Caco-2 (cell line): ENCODE results near the gene GRK3. TPM values are rescaled to one million over a fixed set of nuclear protein-coding genes. Genes with fewer than 3 reads are reported as not detected.

Source experiments
- BruUV-seq: library from RNA; stranded (reverse); fragments of 400-500 nt; replicated peaks from 2 replicates; lab custom pipeline; 2021; lab: Mats Ljungman, UMichigan
- CTCF ChIA-PET: fragments of 300-600 bp; sonication (Branson Sonifier 250); formaldehyde crosslinking; loops from one replicate; lab custom pipeline; 2022; ENCODE audit warnings: antibody characterized with exemption; lab: Charles Lee
- POLR2A ChIA-PET: fragments of 300-600 bp; sonication (Branson Sonifier 250); formaldehyde crosslinking; loops from one replicate; lab custom pipeline; 2022; ENCODE audit warnings: antibody characterized with exemption; lab: Charles Lee
- DNase-seq, 2 experiments: peaks; one replicate each; pipeline versions ENCODE4 v3.0.0 to v3.0.0-alpha.2; 2020 to 2022
- H3K27me3 ChIP-seq: replicated peaks from 2 replicates; pipeline ENCODE4 v1.6.0; 2011; ENCODE audit warnings: low read length; ENCODE audit not compliant: control insufficient read depth, insufficient read depth
- H3K36me3 ChIP-seq: 2 replicates; pipeline ENCODE4 v1.5.1; 2011; ENCODE audit warnings: low read length; ENCODE audit not compliant: control insufficient read depth, insufficient read depth
- H3K4me1 ChIP-seq: fragments of 250-450 bp; sonication (Bioruptor Pico); 2 replicates; pipeline ENCODE4 v1.5.1; 2020; ENCODE audit warnings: mild to moderate bottlenecking
- H3K4me3 ChIP-seq: 2 replicates; pipeline ENCODE4 v1.5.1; 2011; ENCODE audit warnings: low read depth, mild to moderate bottlenecking, control low read depth, low read length
- H3K9me3 ChIP-seq: fragments of 250-450 bp; sonication (Bioruptor Pico); 2 replicates; pipeline ENCODE4 v1.5.1; 2020; ENCODE audit warnings: mild to moderate bottlenecking, moderate library complexity
- H3K27ac Mint-ChIP-seq: one replicate; pipeline ENCODE4 v1.8.0; 2022; ENCODE audit warnings: mixed read lengths; ENCODE audit not compliant: unreplicated experiment
- H3K27me3 Mint-ChIP-seq: one replicate; pipeline ENCODE4 v1.8.0; 2022; ENCODE audit warnings: mixed read lengths; ENCODE audit not compliant: insufficient read depth, unreplicated experiment
- H3K36me3 Mint-ChIP-seq: one replicate; pipeline ENCODE4 v1.8.0; 2022; ENCODE audit warnings: mild to moderate bottlenecking, mixed read lengths; ENCODE audit not compliant: insufficient read depth, unreplicated experiment
- H3K4me1 Mint-ChIP-seq: one replicate; pipeline ENCODE4 v1.8.0; 2022; ENCODE audit warnings: low read depth, mixed read lengths; ENCODE audit not compliant: unreplicated experiment
- H3K4me3 Mint-ChIP-seq: one replicate; pipeline ENCODE4 v1.8.0; 2022; ENCODE audit warnings: mild to moderate bottlenecking, moderate library complexity, mixed read lengths; ENCODE audit not compliant: unreplicated experiment
- H3K9me3 Mint-ChIP-seq: one replicate; pipeline ENCODE4 v1.8.0; 2022; ENCODE audit warnings: mixed read lengths; ENCODE audit not compliant: unreplicated experiment
- CTCF ChIP-seq, 2 experiments: fragments of 200-600 bp in 1 of 2; IDR thresholded peaks; 1 replicate in 1 of 2; 2 replicates in 1 of 2; pipeline versions ENCODE4 v1.5.1 to v1.8.0; 2011 to 2022; ENCODE audit warnings: antibody characterized with exemption in 1 of 2, control low read depth in 1 of 2, inconsistent platforms in 1 of 2, low read depth in 1 of 2, low read length in 1 of 2, mild to moderate bottlenecking in 1 of 2, moderate library complexity in 1 of 2; ENCODE audit not compliant: insufficient read depth in 1 of 2, severe bottlenecking in 1 of 2, unreplicated experiment in 1 of 2
- intact Hi-C: fragments of 100-400 bp; cut with micrococcal nuclease; formaldehyde crosslinking; loops from one replicate; pipeline ENCODE4 v1.10.0; 2022; ENCODE audit not compliant: unreplicated experiment
- total RNA-seq: library from RNA; stranded (reverse); gene quantifications from 2 replicates; pipeline ENCODE4 v1.2.3, GENCODE V29; 2022

The GRK3 gene
- total RNA-seq, 1 experiment from 2014 or later = 9.7 TPM

DNA sequence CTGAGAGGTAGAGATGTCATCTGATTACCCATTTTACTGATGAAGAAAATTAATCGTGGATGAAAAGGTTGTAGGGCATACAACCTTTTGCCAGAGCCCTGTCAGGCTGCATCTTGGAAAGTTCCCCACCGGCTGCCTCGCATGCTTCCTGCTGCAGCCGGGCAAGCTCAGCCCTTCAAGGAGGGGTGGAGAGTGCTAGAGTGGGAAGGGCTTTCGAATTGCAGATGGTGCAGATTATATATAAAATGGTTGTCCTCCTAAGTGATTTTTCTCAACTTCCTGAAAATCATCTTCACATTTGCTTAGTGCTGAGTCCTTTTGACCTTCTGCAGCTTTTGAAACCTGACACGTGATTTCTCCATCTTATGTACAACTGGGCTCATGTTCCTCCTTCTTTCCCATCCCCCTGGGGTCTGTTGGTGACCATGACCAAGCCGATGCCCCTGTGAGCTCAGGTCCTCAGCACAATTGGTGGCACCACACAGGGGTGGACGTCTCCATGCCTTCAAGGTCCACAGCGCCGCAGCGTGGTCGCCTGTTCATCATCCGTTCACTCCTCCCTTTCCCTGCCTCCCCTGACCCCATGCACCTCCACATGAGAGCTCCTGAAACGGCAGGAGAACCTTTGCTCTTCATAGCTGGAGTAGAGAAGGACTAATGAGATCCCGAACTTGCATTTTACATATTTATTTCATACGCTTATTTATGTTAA is 129.9 kb downstream of the GRK3 start:
- intact Hi-C loops = no loop called here
- no peaks in the 10 kb centered on the region for H3K9me3 ChIP-seq
- no peak for DNase-seq
- no peak overlapping the region for H3K4me3 ChIP-seq
- TF ChIP-seq CTCF (IDR thresholded peaks at IDR 0.05; ENCODE audit: insufficient read depth in 1 of 2, low read depth in 1 of 2, low read length in 1 of 2, severe bottlenecking in 1 of 2, unreplicated experiment in 1 of 2) = no peak
- H3K4me3 Mint-ChIP-seq = no peak overlapping the region
- BruUV-seq = no TSS peak
- H3K27me3 ChIP-seq = no peaks in the 10 kb centered on the region
- no peaks in the 10 kb centered on the region for H3K36me3 ChIP-seq
- no peak overlapping the region for H3K27ac Mint-ChIP-seq
- no peaks in the 10 kb centered on the region for H3K4me1 ChIP-seq
- H3K36me3 Mint-ChIP-seq = peaks cover 6% of the 10 kb centered on the region
- no peaks in the 10 kb centered on the region for H3K4me1 Mint-ChIP-seq
- H3K27me3 Mint-ChIP-seq = no peaks in the 10 kb centered on the region
- ChIA-PET POLR2A (no interaction called here), CTCF (no interaction called here)
- H3K9me3 Mint-ChIP-seq = no peaks in the 10 kb centered on the region

- peaks cover 6% of the 10 kb centered on the region for H3K36me3 Mint-ChIP-seq
- intact Hi-C loops = no loop called here
- H3K27ac Mint-ChIP-seq = no peak overlapping the region
- POLR2A ChIA-PET = no interaction called here
- H3K4me1 Mint-ChIP-seq = no peaks in the 10 kb centered on the region
- no peak for TF ChIP-seq CTCF (IDR thresholded peaks at IDR 0.05; ENCODE audit: insufficient read depth in 1 of 2, low read depth in 1 of 2, low read length in 1 of 2, severe bottlenecking in 1 of 2, unreplicated experiment in 1 of 2)
- no peak overlapping the region for H3K4me3 ChIP-seq
- H3K4me3 Mint-ChIP-seq = no peak overlapping the region
- H3K36me3 ChIP-seq = no peaks in the 10 kb centered on the region
- no peaks in the 10 kb centered on the region for H3K9me3 Mint-ChIP-seq
- H3K9me3 ChIP-seq = no peaks in the 10 kb centered on the region
- H3K4me1 ChIP-seq = no peaks in the 10 kb centered on the region
- no peaks in the 10 kb centered on the region for H3K27me3 Mint-ChIP-seq
- H3K27me3 ChIP-seq = no peaks in the 10 kb centered on the region
- no TSS peak for BruUV-seq
- DNase-seq = no peak
- CTCF ChIA-PET = no interaction called here
Measured at GRCh38 chr22:25695146-25695545, 130.7 kb downstream of the GRK3 start.

GRCh38 chr22:25696763-25697162 is 132.3 kb downstream of the GRK3 start:
- Mint-ChIP-seq H3K4me1 (no peaks in the 10 kb centered on the region), H3K27ac (no peak overlapping the region), H3K36me3 (peaks cover 6% of the 10 kb centered on the region), H3K9me3 (no peaks in the 10 kb centered on the region), H3K4me3 (no peak overlapping the region), H3K27me3 (no peaks in the 10 kb centered on the region)
- Histone ChIP-seq H3K36me3 (no peaks in the 10 kb centered on the region), H3K4me3 (no peak overlapping the region), H3K27me3 (no peaks in the 10 kb centered on the region), H3K9me3 (no peaks in the 10 kb centered on the region), H3K4me1 (no peaks in the 10 kb centered on the region)
- no peak for TF ChIP-seq CTCF (IDR thresholded peaks at IDR 0.05; ENCODE audit: insufficient read depth in 1 of 2, low read depth in 1 of 2, low read length in 1 of 2, severe bottlenecking in 1 of 2, unreplicated experiment in 1 of 2)
- BruUV-seq = no TSS peak
- intact Hi-C loops = no loop called here
- POLR2A ChIA-PET = no interaction called here
- CTCF ChIA-PET = no interaction called here
- no peak for DNase-seq
